GM12891 (cell line): Measurements from ENCODE around the gene FBXL12.

ENCODE experiments used
- POLR2A ChIP-seq: IDR thresholded peaks from 2 replicates; pipeline ENCODE4 v1.6.1; 2011; ENCODE audit warnings: low read depth, low read length, control low read depth
- POLR2AphosphoS5 ChIP-seq: IDR thresholded peaks from 2 replicates; pipeline ENCODE4 v1.6.1; 2011; ENCODE audit warnings: low read depth, low read length, control low read depth
- POU2F2 ChIP-seq: IDR thresholded peaks from 2 replicates; pipeline ENCODE4 v1.6.1; 2011; ENCODE audit warnings: low read depth, mild to moderate bottlenecking, control low read depth, low read length, moderate library complexity
- SPI1 ChIP-seq: IDR thresholded peaks from 2 replicates; pipeline ENCODE4 v1.6.1; 2011; ENCODE audit warnings: low read depth, low read length, control low read depth
- TAF1 ChIP-seq: IDR thresholded peaks from 2 replicates; pipeline ENCODE4 v1.6.1; 2011; ENCODE audit warnings: low read depth, low read length, control low read depth

- TF ChIP-seq POLR2AphosphoS5 (no peak), POLR2A (no peak), SPI1 (no peak), TAF1 (no peak), POU2F2 (no peak)
These were observed 39.9 kb upstream of the FBXL12 start for GRCh38 chr19:9858766-9859165.
